ENCODE results near the gene TECTA.

The TECTA gene

GRCh38 chr11:121221496-121222200, 120.6 kb downstream of the TECTA start:
- DNase-seq (ENCODE audit: low read depth in 1 of 2, low spot score in 1 of 2): no peak
- Histone ChIP-seq H3K27me3 (ENCODE audit: insufficient read depth, poor library complexity, severe bottlenecking) (peaks cover 11% of the 10 kb centered on the region), H3K27ac (replicated peaks) (no peak overlapping the region), H3K4me3 (replicated peaks; ENCODE audit: insufficient read depth, low read length) (no peak overlapping the region)
- TF ChIP-seq CTCF (IDR thresholded peaks at IDR 0.05; ENCODE audit: insufficient read depth, low read length) (no peak), REST (IDR thresholded peaks at IDR 0.05; ENCODE audit: insufficient replicate concordance, low read depth) (no peak), GABPA (IDR thresholded peaks at IDR 0.05; ENCODE audit: low read depth) (no peak), SPI1 (IDR thresholded peaks at IDR 0.05; ENCODE audit: borderline replicate concordance, low read depth) (no peak), POLR2AphosphoS5 (IDR thresholded peaks at IDR 0.05; ENCODE audit: low read depth) (no peak)

GRCh38 chr11:121223161-121223560, 122.1 kb downstream of the TECTA start:
- Histone ChIP-seq H3K27ac (replicated peaks) (no peak overlapping the region), H3K4me3 (replicated peaks; ENCODE audit: insufficient read depth, low read length) (no peak overlapping the region), H3K27me3 (ENCODE audit: insufficient read depth, poor library complexity, severe bottlenecking) (peaks cover 8% of the 10 kb centered on the region)
- TF ChIP-seq GABPA (IDR thresholded peaks at IDR 0.05; ENCODE audit: low read depth): no peak
- no peak for TF ChIP-seq SPI1 (IDR thresholded peaks at IDR 0.05; ENCODE audit: borderline replicate concordance, low read depth)
- TF ChIP-seq POLR2AphosphoS5 (IDR thresholded peaks at IDR 0.05; ENCODE audit: low read depth): no peak
- no peak for TF ChIP-seq CTCF (IDR thresholded peaks at IDR 0.05; ENCODE audit: insufficient read depth, low read length)
- TF ChIP-seq REST (IDR thresholded peaks at IDR 0.05; ENCODE audit: insufficient replicate concordance, low read depth): no peak
- no peak for DNase-seq (ENCODE audit: low read depth in 1 of 2, low spot score in 1 of 2)

- Histone ChIP-seq H3K27me3 (ENCODE audit: insufficient read depth, poor library complexity, severe bottlenecking) (peaks cover 11% of the 10 kb centered on the region), H3K4me3 (replicated peaks; ENCODE audit: insufficient read depth, low read length) (no peak overlapping the region), H3K27ac (replicated peaks) (no peak overlapping the region)
- no peak for TF ChIP-seq POLR2AphosphoS5 (IDR thresholded peaks at IDR 0.05; ENCODE audit: low read depth)
- no peak for TF ChIP-seq SPI1 (IDR thresholded peaks at IDR 0.05; ENCODE audit: borderline replicate concordance, low read depth)
- no peak for TF ChIP-seq REST (IDR thresholded peaks at IDR 0.05; ENCODE audit: insufficient replicate concordance, low read depth)
- TF ChIP-seq CTCF (IDR thresholded peaks at IDR 0.05; ENCODE audit: insufficient read depth, low read length): no peak
- TF ChIP-seq GABPA (IDR thresholded peaks at IDR 0.05; ENCODE audit: low read depth): no peak
- DNase-seq (ENCODE audit: low read depth in 1 of 2, low spot score in 1 of 2): no peak
Observed at GRCh38 chr11:121225382-121225781, 124.3 kb downstream of the TECTA start.

Data from HL-60 (cell line).